NB4 (cell line): ENCODE data around the gene EDNRA.

ENCODE experiments used
- POLR2A ChIP-seq: IDR thresholded peaks from 2 replicates; pipeline ENCODE4 v1.6.1; 2011; ENCODE audit warnings: mild to moderate bottlenecking; ENCODE audit not compliant: insufficient read length; ENCODE audit errors: extremely low read depth
- TF ChIP-seq, protein P1 (sequence below): IDR thresholded peaks from one replicate; pipeline ENCODE4 v1.5.1; 2012; ENCODE audit warnings: low read depth, low read length

DNA sequence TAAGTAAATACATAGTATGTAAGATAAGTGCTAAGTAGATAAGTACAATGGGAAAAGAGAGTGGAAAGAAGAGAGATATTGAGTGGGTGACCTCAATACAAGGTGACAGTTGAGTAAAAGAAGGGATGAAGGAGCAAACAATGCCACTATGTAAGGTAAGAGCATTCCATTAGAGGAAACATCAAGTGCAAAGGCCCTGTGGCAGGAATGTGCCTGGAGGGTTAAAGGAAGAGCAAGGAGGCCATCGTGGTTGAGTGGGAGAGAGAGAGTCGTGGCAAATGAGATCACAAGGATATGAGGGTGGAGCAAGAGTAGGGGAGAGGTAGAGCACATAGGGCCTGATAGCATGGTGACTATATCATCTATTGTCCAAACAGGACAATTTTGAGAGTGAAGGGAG, 13.4 kb downstream of the EDNRA start:
- TF ChIP-seq, protein P1, sequence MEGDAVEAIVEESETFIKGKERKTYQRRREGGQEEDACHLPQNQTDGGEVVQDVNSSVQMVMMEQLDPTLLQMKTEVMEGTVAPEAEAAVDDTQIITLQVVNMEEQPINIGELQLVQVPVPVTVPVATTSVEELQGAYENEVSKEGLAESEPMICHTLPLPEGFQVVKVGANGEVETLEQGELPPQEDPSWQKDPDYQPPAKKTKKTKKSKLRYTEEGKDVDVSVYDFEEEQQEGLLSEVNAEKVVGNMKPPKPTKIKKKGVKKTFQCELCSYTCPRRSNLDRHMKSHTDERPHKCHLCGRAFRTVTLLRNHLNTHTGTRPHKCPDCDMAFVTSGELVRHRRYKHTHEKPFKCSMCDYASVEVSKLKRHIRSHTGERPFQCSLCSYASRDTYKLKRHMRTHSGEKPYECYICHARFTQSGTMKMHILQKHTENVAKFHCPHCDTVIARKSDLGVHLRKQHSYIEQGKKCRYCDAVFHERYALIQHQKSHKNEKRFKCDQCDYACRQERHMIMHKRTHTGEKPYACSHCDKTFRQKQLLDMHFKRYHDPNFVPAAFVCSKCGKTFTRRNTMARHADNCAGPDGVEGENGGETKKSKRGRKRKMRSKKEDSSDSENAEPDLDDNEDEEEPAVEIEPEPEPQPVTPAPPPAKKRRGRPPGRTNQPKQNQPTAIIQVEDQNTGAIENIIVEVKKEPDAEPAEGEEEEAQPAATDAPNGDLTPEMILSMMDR, result no peak
- no peak for TF ChIP-seq POLR2A
